HUES64 (cell line): ENCODE results near the gene UGT2B11.
"Not testable (repeated sequence)": the region's sequence is repeated elsewhere in the genome, so short reads cannot be mapped to it uniquely, and the experiment has no call there.

Experiments used
- H3K27ac ChIP-seq: 2 replicates; pipeline ENCODE4 v1.7.0; 2013; ENCODE audit warnings: low read depth, low read length, inconsistent platforms
- H3K27me3 ChIP-seq: 2 replicates; pipeline ENCODE4 v1.6.1; 2013; ENCODE audit warnings: mild to moderate bottlenecking, low read length; ENCODE audit not compliant: insufficient read depth
- H3K36me3 ChIP-seq: 2 replicates; pipeline ENCODE4 v1.6.1; 2013; ENCODE audit warnings: mild to moderate bottlenecking, low read length; ENCODE audit not compliant: insufficient read depth
- H3K4me1 ChIP-seq: 2 replicates; pipeline ENCODE4 v1.6.1; 2013; ENCODE audit warnings: mild to moderate bottlenecking, low read length, moderate library complexity; ENCODE audit not compliant: insufficient read depth
- H3K4me3 ChIP-seq: 2 replicates; pipeline ENCODE4 v1.5.1; 2013; ENCODE audit warnings: mild to moderate bottlenecking, low read length, moderate library complexity
- H3K9ac ChIP-seq: 2 replicates; pipeline ENCODE4 v1.6.1; 2013; ENCODE audit warnings: mild to moderate bottlenecking, low read depth, low read length
- H3K9me3 ChIP-seq: 2 replicates; pipeline ENCODE4 v1.6.1; 2013; ENCODE audit warnings: low read depth, low read length; ENCODE audit not compliant: insufficient read depth
- WGBS: fragments of 150-250, 120-280 bp; methylation state at CpG from one replicate; pipeline ENCODE4 v1.1.7; 2013; ENCODE audit warnings: missing lambda C conversion rate; 5-methylcytosine and 5-hydroxymethylcytosine counted together

The UGT2B11 gene

GRCh38 chr4:69210911-69211310 is 3.6 kb downstream of the UGT2B11 start:
- Histone ChIP-seq H3K27me3 (no peaks in the 10 kb centered on the region), H3K27ac (no peak overlapping the region), H3K9ac (no peak overlapping the region), H3K4me1 (no peaks in the 10 kb centered on the region), H3K9me3 (no peaks in the 10 kb centered on the region), H3K36me3 (no peaks in the 10 kb centered on the region), H3K4me3 (no peak overlapping the region)
- WGBS: 100% methylated on average over 1 of the region's 1 CpG

DNA sequence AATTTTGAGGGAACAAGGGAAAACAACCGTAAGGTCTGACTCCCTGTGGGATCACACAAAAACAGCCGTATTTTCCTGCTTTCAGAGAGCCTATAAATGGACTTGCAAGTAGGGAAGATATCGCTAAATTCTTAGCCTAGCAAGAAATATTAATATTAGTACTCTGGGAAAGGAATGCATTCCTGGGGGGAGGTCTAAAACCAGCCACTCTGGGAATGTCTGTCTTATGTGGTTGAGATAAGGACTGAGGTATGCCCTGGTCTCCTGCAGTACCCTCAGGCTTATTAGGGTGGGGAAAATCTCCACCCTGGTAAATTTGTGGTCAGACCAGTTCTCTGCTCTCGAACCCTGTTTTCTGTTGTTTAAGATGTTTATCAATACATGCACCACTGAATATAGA is 16.0 kb downstream of the UGT2B11 start:
- not testable (repeated sequence) for H3K9ac ChIP-seq, H3K36me3 ChIP-seq, H3K9me3 ChIP-seq, H3K4me1 ChIP-seq, H3K27ac ChIP-seq, H3K4me3 ChIP-seq, H3K27me3 ChIP-seq
- 94% methylated on average over 4 of the region's 4 CpGs for WGBS

GRCh38 chr4:69196209-69196965 is 18.2 kb downstream of the UGT2B11 start:
- no peaks in the 10 kb centered on the region for H3K27me3 ChIP-seq
- H3K9me3 ChIP-seq: no peaks in the 10 kb centered on the region
- no peak overlapping the region for H3K27ac ChIP-seq
- no peaks in the 10 kb centered on the region for H3K36me3 ChIP-seq
- H3K9ac ChIP-seq: no peak overlapping the region
- H3K4me1 ChIP-seq: no peaks in the 10 kb centered on the region
- WGBS: 100% methylated on average over 2 of the region's 3 CpGs
- H3K4me3 ChIP-seq: no peak overlapping the region

DNA sequence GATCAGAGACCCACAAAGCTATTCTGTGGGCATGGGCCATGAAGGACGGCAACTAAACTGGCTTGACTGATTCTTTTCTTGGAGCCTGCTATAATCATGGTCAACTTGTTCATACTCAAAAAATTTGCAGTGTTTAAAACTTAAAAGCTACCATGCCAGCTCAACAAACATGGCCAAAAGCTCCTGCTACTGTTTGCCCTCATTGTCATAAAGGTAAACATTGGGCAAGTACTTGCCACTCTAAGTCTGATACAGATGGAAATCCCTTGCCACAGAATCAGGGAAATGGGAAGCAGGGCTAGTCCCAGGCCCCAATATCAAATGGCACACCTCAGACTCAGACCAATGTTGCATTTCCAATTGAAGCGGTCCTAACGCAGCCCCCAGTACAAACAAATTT is 20.4 kb downstream of the UGT2B11 start:
- no peaks in the 10 kb centered on the region for H3K27me3 ChIP-seq
- 90% methylated on average over 3 of the region's 3 CpGs for WGBS

GRCh38 chr4:69191905-69192304 is 22.6 kb downstream of the UGT2B11 start:
- WGBS: 96% methylated on average over 3 of the region's 3 CpGs
- not testable (repeated sequence) for H3K9me3 ChIP-seq, H3K4me3 ChIP-seq, H3K36me3 ChIP-seq, H3K4me1 ChIP-seq, H3K27ac ChIP-seq, H3K27me3 ChIP-seq, H3K9ac ChIP-seq

More for the DNA sequence above, 20.4 kb downstream of the UGT2B11 start:
- no peak overlapping the region for H3K4me3 ChIP-seq
- H3K9ac ChIP-seq: no peak overlapping the region
- H3K9me3 ChIP-seq: no peaks in the 10 kb centered on the region
- no peak overlapping the region for H3K27ac ChIP-seq
- H3K4me1 ChIP-seq: no peaks in the 10 kb centered on the region
- no peaks in the 10 kb centered on the region for H3K36me3 ChIP-seq

GRCh38 chr4:69190621-69191020 is 23.9 kb downstream of the UGT2B11 start:
- not testable (repeated sequence) for H3K9me3 ChIP-seq, H3K4me1 ChIP-seq, H3K27me3 ChIP-seq, H3K9ac ChIP-seq, H3K4me3 ChIP-seq, H3K27ac ChIP-seq, H3K36me3 ChIP-seq
- WGBS: 56% methylated on average over 1 of the region's 1 CpG

DNA sequence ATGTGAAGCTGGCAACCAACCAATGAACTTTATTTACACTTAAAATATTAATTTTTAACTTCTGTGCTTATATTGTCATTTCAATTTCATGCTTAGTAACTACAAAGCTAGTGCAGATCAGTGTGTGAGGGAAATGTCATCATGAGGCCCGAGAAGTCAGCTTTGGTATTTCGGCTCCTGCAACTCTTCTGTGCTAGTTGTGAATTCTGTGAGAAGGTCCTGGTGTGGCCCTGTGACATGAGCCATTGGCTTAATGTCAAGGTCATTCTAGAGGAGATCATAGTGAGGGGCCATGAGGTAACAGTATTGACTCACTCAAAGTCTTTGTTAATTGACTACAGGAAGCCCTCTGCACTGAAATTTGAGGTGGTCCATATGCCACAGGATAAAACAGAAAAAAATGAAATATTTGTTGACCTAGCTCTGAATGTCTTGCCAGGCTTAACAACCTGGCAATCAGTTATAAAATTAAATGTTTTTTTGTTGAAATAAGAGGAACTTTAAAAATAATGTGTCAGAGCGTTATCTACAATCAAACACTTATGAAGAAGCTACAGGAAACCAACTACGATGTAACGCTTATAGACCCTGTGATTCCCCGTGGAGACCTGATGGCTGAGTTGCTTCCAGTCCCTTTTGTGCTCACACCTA is 32.9 kb downstream of the UGT2B11 start:
- H3K27me3 ChIP-seq, H3K9me3 ChIP-seq, H3K4me3 ChIP-seq, H3K27ac ChIP-seq, H3K4me1 ChIP-seq, H3K9ac ChIP-seq, H3K36me3 ChIP-seq: not testable (repeated sequence)
- 95% methylated on average over 6 of the region's 6 CpGs for WGBS

- H3K36me3 ChIP-seq, H3K27ac ChIP-seq, H3K9me3 ChIP-seq, H3K27me3 ChIP-seq, H3K4me3 ChIP-seq, H3K4me1 ChIP-seq, H3K9ac ChIP-seq: not testable (repeated sequence)
- 100% methylated on average over 1 of the region's 1 CpG for WGBS
Observed at GRCh38 chr4:69179817-69180216, 34.7 kb downstream of the UGT2B11 start.

DNA sequence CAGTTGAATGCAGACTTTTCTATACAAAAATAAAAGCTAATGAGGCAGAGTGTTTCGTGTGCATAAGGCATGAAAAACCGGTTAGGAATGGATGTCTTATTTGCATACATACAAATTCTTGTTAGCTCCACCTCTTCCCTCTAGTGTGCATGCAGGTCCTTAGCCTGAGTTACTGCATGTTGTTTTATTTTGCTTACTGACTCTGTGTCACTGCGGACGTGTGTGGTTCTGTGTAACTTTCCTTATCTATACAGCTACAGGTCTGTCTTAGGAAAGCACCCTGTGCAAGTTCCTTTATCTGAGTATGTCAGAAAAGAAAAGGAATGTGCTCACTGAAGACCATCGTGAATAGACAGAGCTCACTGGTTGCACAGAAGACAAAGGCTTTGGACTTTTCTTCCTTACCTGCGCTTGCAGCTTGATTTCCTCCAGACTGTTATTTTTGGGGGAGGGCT is 35.8 kb downstream of the UGT2B11 start:
- not testable (repeated sequence) for H3K36me3 ChIP-seq, H3K9ac ChIP-seq
- WGBS: 91% methylated on average over 6 of the region's 6 CpGs

DNA sequence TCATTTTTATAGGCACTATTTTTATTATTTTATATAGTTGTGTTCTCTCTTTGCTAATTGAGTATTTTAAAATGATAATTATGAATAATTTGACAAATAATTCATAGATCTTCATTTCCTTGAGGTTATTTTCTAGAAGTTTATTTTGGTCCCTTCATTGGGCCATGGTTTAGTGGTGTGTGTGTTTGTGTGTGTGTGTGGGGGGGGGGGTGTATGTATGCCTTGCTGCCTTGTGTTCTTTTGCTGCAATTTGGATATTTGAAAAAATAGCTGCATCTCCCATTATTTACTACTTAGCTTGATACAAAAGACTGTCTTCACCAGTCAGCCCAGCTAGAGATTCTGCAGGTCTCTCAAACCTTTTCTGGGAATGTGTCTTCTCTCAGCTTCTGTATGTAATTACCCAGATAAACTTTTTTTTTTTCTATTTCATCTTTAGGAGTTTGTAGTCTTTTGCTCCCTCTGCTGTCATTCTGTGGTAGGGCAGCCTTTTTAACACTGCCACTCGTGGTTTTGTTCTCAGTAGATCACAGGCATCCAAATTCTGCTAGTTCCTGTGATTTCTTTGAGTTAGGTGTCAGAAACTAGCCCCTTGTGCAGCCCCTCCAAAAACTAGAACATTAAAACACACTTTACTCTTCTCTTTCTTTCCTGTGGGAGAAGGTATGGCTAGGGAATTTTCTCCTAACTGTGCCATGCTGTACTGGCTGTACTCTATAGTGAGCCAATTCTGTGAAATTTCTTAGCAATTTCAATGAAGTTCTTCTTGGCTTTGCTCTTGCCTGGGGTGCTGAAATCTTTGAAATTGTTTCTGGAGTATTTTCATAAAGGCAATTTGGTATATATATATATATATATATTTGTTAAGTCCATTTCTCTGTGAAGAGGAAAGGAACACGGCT is 44.1 kb downstream of the UGT2B11 start:
- 0% methylated on average over 1 of the region's 2 CpGs for WGBS
- H3K27ac ChIP-seq: not testable (repeated sequence)

More for the DNA sequence above, 35.8 kb downstream of the UGT2B11 start:
- not testable (repeated sequence) for H3K9me3 ChIP-seq, H3K4me1 ChIP-seq, H3K27ac ChIP-seq, H3K27me3 ChIP-seq, H3K4me3 ChIP-seq

GRCh38 chr4:69169171-69169570 is 45.4 kb downstream of the UGT2B11 start:
- H3K9me3 ChIP-seq, H3K9ac ChIP-seq, H3K27ac ChIP-seq, H3K4me1 ChIP-seq, H3K36me3 ChIP-seq, H3K27me3 ChIP-seq, H3K4me3 ChIP-seq: not testable (repeated sequence)
- WGBS: 86% methylated on average over 4 of the region's 4 CpGs

More for the DNA sequence above, 44.1 kb downstream of the UGT2B11 start:
- H3K4me3 ChIP-seq, H3K4me1 ChIP-seq, H3K27me3 ChIP-seq, H3K9me3 ChIP-seq, H3K9ac ChIP-seq, H3K36me3 ChIP-seq: not testable (repeated sequence)
